Sigmoid colon (tissue), 7 donors: ENCODE measurements around the gene CD247. TPM values are rescaled to one million over a fixed set of nuclear protein-coding genes. Genes with fewer than 3 reads are reported as not detected.

ENCODE experiments used
- DNase-seq: peaks from one replicate; pipeline ENCODE4 v3.0.0-alpha.2; 2019
- H3K27ac ChIP-seq, 4 donors: fragments of 200-600 bp; sonication (generic); one replicate each; pipeline ENCODE4 v1.5.1; 2016 to 2019; ENCODE audit warnings: mild to moderate bottlenecking in 1 of 4
- H3K27me3 ChIP-seq, 3 donors: fragments of 200-600 bp; sonication (generic); one replicate each; pipeline ENCODE4 v1.5.1; 2019; ENCODE audit warnings: mild to moderate bottlenecking in 1 of 3
- H3K36me3 ChIP-seq, 4 donors: fragments of 200-600 bp; sonication (generic); one replicate each; pipeline ENCODE4 v1.5.1; 2016 to 2019
- H3K4me1 ChIP-seq, 4 donors: fragments of 200-600 bp; sonication (generic); one replicate each; pipeline ENCODE4 v1.5.1; 2017 to 2019
- H3K4me3 ChIP-seq, 4 donors: fragments of 200-600 bp; sonication (generic); one replicate each; pipeline ENCODE4 v1.5.1; 2017 to 2019; ENCODE audit warnings: mild to moderate bottlenecking in 2 of 4, moderate library complexity in 1 of 4
- H3K9me3 ChIP-seq, 4 donors: fragments of 200-600 bp in 3 of 4; sonication (generic) in 3 of 4; one replicate each; pipeline versions ENCODE4 v1.5.1 to v1.6.1; 2013 to 2019
- EP300 ChIP-seq, 4 donors: sonication (generic); formaldehyde crosslinking; IDR thresholded peaks; one replicate each; pipeline ENCODE4 v1.6.1; 2017; ENCODE audit warnings: antibody characterized with exemption in 4 of 4
- POLR2A ChIP-seq, 2 donors: fragments of 450-650 bp; IDR thresholded peaks; one replicate each; pipeline ENCODE4 v1.6.1; 2016; ENCODE audit warnings: antibody characterized with exemption in 2 of 2, mild to moderate bottlenecking in 2 of 2, moderate library complexity in 2 of 2
- POLR2AphosphoS5 ChIP-seq, 4 donors: sonication (generic); formaldehyde crosslinking; IDR thresholded peaks; one replicate each; pipeline ENCODE4 v1.6.1; 2017; ENCODE audit warnings: antibody characterized with exemption in 4 of 4
- WGBS, 2 donors: extraction: QIAGEN DNeasy Blood & Tissue Kit; methylation state at CpG; one replicate each; pipeline ENCODE4 v1.1.7; 2013; 5-methylcytosine and 5-hydroxymethylcytosine counted together
- intact Hi-C: fragments of 100-400 bp; cut with DNase I; formaldehyde crosslinking; loops from one replicate; pipeline ENCODE4 v1.15.1; 2023
- polyA plus RNA-seq, 3 donors: library from polyadenylated mRNA; stranded (reverse); fragments of 200-250 nt; gene quantifications; one replicate each; pipeline ENCODE4 v1.2.3, GENCODE V29; 2013
- total RNA-seq, 4 donors: library from RNA; depleted of rRNA; stranded (reverse); fragments of >200 nt; gene quantifications; one replicate each; pipeline ENCODE4 v1.1.0, GENCODE V29; 2016
- TF ChIP-seq, protein P1 (sequence below), 4 experiments: fragments of 450-650 bp in 3 of 4; fragments of 200-600 bp in 1 of 4; IDR thresholded peaks; one replicate each; pipeline ENCODE4 v1.5.1; 2016 to 2019; ENCODE audit warnings: antibody characterized with exemption in 4 of 4, mild to moderate bottlenecking in 3 of 4, moderate library complexity in 2 of 4
- donor health status: healthy with polysubstance abuse.
- donor health status: Bipolar disorder and iron deficiency.
- donor health status: healthy.

Gene CD247
- total and polyA plus RNA-seq, 7 donors, result 0.36 to 20.3 (median 1.4) TPM; not detected in 3

DNA sequence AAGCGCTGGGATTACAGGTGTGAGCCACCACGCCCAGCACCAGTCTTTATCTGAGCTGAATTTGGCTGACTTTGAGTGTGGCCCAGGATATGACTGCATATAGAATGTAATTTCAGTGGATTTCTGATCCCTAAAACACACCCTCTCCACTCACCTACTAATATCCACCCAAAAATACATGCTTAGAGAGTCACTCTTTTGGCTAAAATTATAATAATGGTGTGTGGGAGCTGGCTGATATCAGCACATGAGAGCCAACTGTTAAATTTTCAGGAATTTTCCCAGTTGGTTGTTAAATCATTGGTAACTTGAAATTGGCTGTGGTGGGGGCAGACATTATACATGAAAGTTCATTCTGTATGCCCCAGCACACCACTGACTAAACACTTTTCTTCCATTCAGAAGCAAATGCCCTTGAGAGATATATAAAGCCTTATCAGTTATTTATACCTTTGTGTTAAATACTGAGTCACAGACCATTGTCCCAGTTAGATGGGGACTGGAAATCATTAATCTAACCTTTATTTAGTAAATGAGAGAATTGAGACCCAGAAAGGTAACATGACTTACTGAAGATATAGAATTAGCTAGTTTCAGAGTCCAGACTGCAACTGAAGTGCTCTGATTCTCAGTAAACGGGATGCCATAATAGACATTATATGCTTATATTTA lies 9.9 kb upstream of the CD247 start:
- Histone ChIP-seq H3K9me3 (peaks cover 0 to 2% (median 0%) of the 10 kb centered on the region in 4 donors), H3K4me3 (no peak overlapping the region), H3K4me1 (peaks cover 0 to 1% (median under 1%) of the 10 kb centered on the region in 4 donors), H3K27me3 (no peaks in the 10 kb centered on the region), H3K36me3 (no peaks in the 10 kb centered on the region), H3K27ac (no peak overlapping the region)
- intact Hi-C loops, result no loop called here
- TF ChIP-seq EP300 (IDR thresholded peaks at IDR 0.05) (no peak), POLR2AphosphoS5 (IDR thresholded peaks at IDR 0.05) (no peak), POLR2A (IDR thresholded peaks at IDR 0.05) (no peak)
- TF ChIP-seq, protein P1, sequence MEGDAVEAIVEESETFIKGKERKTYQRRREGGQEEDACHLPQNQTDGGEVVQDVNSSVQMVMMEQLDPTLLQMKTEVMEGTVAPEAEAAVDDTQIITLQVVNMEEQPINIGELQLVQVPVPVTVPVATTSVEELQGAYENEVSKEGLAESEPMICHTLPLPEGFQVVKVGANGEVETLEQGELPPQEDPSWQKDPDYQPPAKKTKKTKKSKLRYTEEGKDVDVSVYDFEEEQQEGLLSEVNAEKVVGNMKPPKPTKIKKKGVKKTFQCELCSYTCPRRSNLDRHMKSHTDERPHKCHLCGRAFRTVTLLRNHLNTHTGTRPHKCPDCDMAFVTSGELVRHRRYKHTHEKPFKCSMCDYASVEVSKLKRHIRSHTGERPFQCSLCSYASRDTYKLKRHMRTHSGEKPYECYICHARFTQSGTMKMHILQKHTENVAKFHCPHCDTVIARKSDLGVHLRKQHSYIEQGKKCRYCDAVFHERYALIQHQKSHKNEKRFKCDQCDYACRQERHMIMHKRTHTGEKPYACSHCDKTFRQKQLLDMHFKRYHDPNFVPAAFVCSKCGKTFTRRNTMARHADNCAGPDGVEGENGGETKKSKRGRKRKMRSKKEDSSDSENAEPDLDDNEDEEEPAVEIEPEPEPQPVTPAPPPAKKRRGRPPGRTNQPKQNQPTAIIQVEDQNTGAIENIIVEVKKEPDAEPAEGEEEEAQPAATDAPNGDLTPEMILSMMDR (IDR thresholded peaks at IDR 0.05), result no peak
- no peak for DNase-seq
- 82 to 90% methylated on average over 3 of the region's 3 CpGs for WGBS, 2 donors

DNA sequence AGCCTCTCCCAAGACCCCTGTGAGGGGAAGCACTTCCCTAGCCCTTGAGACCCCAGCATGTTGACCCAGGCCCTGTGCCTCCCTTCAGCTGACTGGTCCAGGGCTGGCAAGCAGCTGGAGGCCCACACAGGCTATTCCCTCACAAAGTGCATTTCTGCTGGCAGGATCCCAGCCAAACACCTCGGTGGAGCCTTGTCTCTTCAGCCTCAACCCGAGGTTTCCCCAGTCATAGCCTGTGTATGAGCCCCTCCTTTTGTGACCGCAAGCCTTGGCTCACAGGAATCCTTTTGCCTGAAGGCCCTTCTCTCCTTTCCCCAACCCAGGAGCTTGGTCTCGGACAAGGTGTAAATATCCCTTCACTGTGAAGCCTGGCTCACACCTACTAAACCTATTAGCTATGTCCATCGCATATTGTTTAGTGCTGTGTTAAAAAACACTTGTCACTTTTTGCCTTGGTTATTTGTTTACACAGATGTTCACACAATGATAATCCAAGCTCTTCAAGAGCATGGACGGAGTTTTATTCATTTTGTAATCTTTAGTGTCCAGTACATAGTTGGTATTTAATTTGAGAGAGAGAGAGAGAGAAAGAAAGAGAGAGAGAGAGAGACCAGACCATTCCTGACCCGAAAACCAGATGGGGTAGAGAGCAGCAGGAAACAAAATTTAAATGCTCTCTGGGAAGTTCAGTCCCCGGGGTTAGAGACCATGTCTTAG lies 8.5 kb upstream of the CD247 start:
- H3K36me3 ChIP-seq, result no peaks in the 10 kb centered on the region
- intact Hi-C loops, result no loop called here
- peaks cover 0 to 2% (median 0%) of the 10 kb centered on the region in 4 donors for H3K9me3 ChIP-seq
- WGBS, 2 donors, result 74 to 78% methylated on average over 8 of the region's 8 CpGs
- no peak for DNase-seq
- no peak overlapping the region for H3K27ac ChIP-seq
- H3K4me1 ChIP-seq, result no peaks in the 10 kb centered on the region
- H3K27me3 ChIP-seq, result no peaks in the 10 kb centered on the region
- TF ChIP-seq EP300 (IDR thresholded peaks at IDR 0.05), result no peak
- no peak for TF ChIP-seq POLR2A (IDR thresholded peaks at IDR 0.05)
- TF ChIP-seq POLR2AphosphoS5 (IDR thresholded peaks at IDR 0.05), result no peak
- TF ChIP-seq, protein P1 (IDR thresholded peaks at IDR 0.05), result no peak
- no peak overlapping the region for H3K4me3 ChIP-seq

DNA sequence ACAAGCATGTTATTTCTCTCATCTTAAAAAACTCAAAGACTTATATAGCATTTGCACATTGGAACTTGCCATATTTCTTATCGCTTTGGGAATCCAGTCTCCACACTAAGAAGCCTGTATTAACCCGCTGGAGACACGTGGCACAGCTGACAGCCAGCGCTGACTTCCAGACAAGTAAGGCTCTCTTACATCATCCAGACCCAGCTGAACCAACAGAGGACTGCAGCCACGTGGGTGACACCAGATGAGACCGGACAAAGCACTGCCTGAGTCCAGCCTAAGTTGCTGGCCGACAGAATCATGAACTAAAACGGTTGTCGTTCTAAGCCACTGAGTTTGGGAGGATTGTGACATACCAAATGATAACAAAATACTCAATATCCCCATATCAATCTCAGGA lies 6.3 kb upstream of the CD247 start:
- Histone ChIP-seq H3K4me1 (no peaks in the 10 kb centered on the region), H3K27ac (no peak overlapping the region), H3K4me3 (no peak overlapping the region), H3K9me3 (peaks cover 0 to 2% (median 0%) of the 10 kb centered on the region in 4 donors), H3K36me3 (no peaks in the 10 kb centered on the region), H3K27me3 (no peaks in the 10 kb centered on the region)
- intact Hi-C loops, result no loop called here
- WGBS, 2 donors, result 87 to 90% methylated on average over 9 of the region's 9 CpGs
- DNase-seq, result no peak
- TF ChIP-seq EP300 (IDR thresholded peaks at IDR 0.05), result no peak
- TF ChIP-seq, protein P1 (IDR thresholded peaks at IDR 0.05), result no peak
- no peak for TF ChIP-seq POLR2AphosphoS5 (IDR thresholded peaks at IDR 0.05)
- TF ChIP-seq POLR2A (IDR thresholded peaks at IDR 0.05), result no peak

DNA sequence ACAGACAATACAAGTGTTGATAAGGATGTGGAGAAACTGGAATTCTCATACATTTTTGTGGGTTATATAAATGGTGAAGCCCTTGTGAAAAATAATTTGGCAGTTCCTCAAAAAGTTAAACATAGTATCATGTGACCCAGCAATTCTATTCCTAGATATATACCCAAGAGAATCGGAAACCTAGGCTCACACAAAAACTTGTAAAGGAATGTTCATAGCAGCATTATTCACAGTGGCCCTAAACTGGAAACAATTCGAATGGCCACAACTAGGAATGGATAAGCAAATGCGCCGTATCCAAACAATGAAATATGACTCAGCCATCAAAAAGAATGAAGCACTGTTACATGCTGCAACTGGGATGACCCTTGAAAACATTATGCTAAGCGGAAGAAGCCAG lies 3.9 kb upstream of the CD247 start:
- Histone ChIP-seq H3K4me3 (no peak overlapping the region), H3K9me3 (peaks cover 0 to 2% (median 0%) of the 10 kb centered on the region in 4 donors), H3K4me1 (no peaks in the 10 kb centered on the region), H3K27me3 (no peaks in the 10 kb centered on the region), H3K27ac (no peak overlapping the region), H3K36me3 (no peaks in the 10 kb centered on the region)
- no peak for DNase-seq
- WGBS, 2 donors, result 95 to 96% methylated on average over 5 of the region's 5 CpGs
- intact Hi-C loops, result no loop called here
- TF ChIP-seq, protein P1 (IDR thresholded peaks at IDR 0.05), result no peak
- TF ChIP-seq EP300 (IDR thresholded peaks at IDR 0.05) (no peak), POLR2A (IDR thresholded peaks at IDR 0.05) (no peak), POLR2AphosphoS5 (IDR thresholded peaks at IDR 0.05) (no peak)
